Panc1 (cell line): Measurements from ENCODE around the gene POLR1E. TPM values are rescaled to one million over a fixed set of nuclear protein-coding genes. Genes with fewer than 3 reads are reported as not detected.

Experiments
- ATAC-seq: fragments of 200-7000 bp; cut with Tn5 transposase; 2 replicates; pipeline ENCODE4 v1.9.1; 2020; ENCODE audit warnings: mild to moderate bottlenecking, moderate library complexity
- BruUV-seq: library from RNA; stranded (reverse); fragments of 400-500 nt; replicated peaks from 2 replicates; lab custom pipeline; 2021; lab: Mats Ljungman, UMichigan
- CTCF ChIA-PET: fragments of 300-600 bp; sonication (Branson Sonifier 250); formaldehyde crosslinking; loops from one replicate; lab custom pipeline; 2022; ENCODE audit warnings: antibody characterized with exemption; lab: Charles Lee
- POLR2A ChIA-PET: fragments of 300-600 bp; sonication (Branson Sonifier 250); formaldehyde crosslinking; loops from one replicate; lab custom pipeline; 2022; ENCODE audit warnings: antibody characterized with exemption; lab: Charles Lee
- DNase-seq: peaks from one replicate; pipeline ENCODE4 v3.0.0-alpha.2; 2010; ENCODE audit warnings: low read depth, low spot score
- H3K27ac ChIP-seq: 2 replicates; pipeline ENCODE4 v1.5.1; 2011; ENCODE audit warnings: mild to moderate bottlenecking, low read length, inconsistent platforms
- H3K27me3 ChIP-seq: fragments of 200-500 bp; sonication (Bioruptor generic); 2 replicates; pipeline ENCODE4 v1.6.0; 2014; ENCODE audit warnings: low read length, inconsistent platforms; ENCODE audit not compliant: control insufficient read depth, insufficient read depth
- H3K36me3 ChIP-seq: fragments of 200-500 bp; sonication (Bioruptor generic); 2 replicates; pipeline ENCODE4 v1.5.1; 2014; ENCODE audit warnings: inconsistent platforms, mild to moderate bottlenecking, low read length, moderate library complexity; ENCODE audit not compliant: control insufficient read depth, insufficient read depth
- H3K4me1 ChIP-seq: 2 replicates; pipeline ENCODE4 v1.5.1; 2011; ENCODE audit warnings: inconsistent platforms, mild to moderate bottlenecking, low read length, moderate library complexity; ENCODE audit not compliant: control insufficient read depth, insufficient read depth
- H3K4me3 ChIP-seq, 2 experiments: 2 replicates each; pipeline ENCODE4 v1.5.1; 2011 to 2012; ENCODE audit warnings: low read depth in 2 of 2, low read length in 2 of 2, mild to moderate bottlenecking in 2 of 2, inconsistent platforms in 1 of 2, moderate library complexity in 1 of 2
- H3K9me3 ChIP-seq: fragments of 200-500 bp; sonication (Bioruptor generic); 2 replicates; pipeline ENCODE4 v1.5.1; 2014; ENCODE audit warnings: low read depth, mild to moderate bottlenecking, inconsistent platforms, low read length, moderate library complexity; ENCODE audit not compliant: control insufficient read depth, insufficient read depth
- CTCF ChIP-seq: fragments of 450-650 bp; IDR thresholded peaks from 2 replicates; pipeline ENCODE4 v1.5.1; 2017; ENCODE audit warnings: mild to moderate bottlenecking
- POLR2AphosphoS5 ChIP-seq: IDR thresholded peaks from 2 replicates; pipeline ENCODE4 v1.6.1; 2012; ENCODE audit warnings: mild to moderate bottlenecking, low read depth, low read length, moderate library complexity
- SIN3A ChIP-seq: IDR thresholded peaks from 2 replicates; pipeline ENCODE4 v1.6.1; 2012; ENCODE audit warnings: low read depth, mild to moderate bottlenecking, low read length, moderate library complexity, borderline replicate concordance; ENCODE audit not compliant: insufficient read depth
- TCF7L2 ChIP-seq: IDR thresholded peaks from 2 replicates; pipeline ENCODE4 v1.6.1; 2011; ENCODE audit warnings: mild to moderate bottlenecking, low read depth, low read length, inconsistent platforms
- in situ Hi-C: cut with HindIII; loops from 2 replicates; pipeline ENCODE4 v1.10.0; 2016; ENCODE audit warnings: low sequenced_read_pairs, low pct_unique_long_range_greater_than_20kb
- intact Hi-C: fragments of 100-400 bp; cut with micrococcal nuclease; formaldehyde crosslinking; loops from one replicate; pipeline ENCODE4 v1.10.0; 2022; ENCODE audit not compliant: unreplicated experiment
- total RNA-seq: library from RNA; stranded (reverse); gene quantifications from one replicate; pipeline ENCODE4 v1.2.1, GENCODE V29; 2021; ENCODE audit not compliant: unreplicated experiment
- TF ChIP-seq, protein P1 (sequence below), 2 experiments: IDR thresholded peaks; 2 replicates each; pipeline ENCODE4 v1.6.1; 2011 to 2012; ENCODE audit warnings: low read depth in 2 of 2, control low read depth in 1 of 2, low read length in 1 of 2, mild to moderate bottlenecking in 1 of 2, moderate library complexity in 1 of 2; ENCODE audit not compliant: insufficient read depth in 1 of 2

POLR1E gene
- total RNA-seq, 1 experiment from 2014 or later = 93.8 TPM

DNA sequence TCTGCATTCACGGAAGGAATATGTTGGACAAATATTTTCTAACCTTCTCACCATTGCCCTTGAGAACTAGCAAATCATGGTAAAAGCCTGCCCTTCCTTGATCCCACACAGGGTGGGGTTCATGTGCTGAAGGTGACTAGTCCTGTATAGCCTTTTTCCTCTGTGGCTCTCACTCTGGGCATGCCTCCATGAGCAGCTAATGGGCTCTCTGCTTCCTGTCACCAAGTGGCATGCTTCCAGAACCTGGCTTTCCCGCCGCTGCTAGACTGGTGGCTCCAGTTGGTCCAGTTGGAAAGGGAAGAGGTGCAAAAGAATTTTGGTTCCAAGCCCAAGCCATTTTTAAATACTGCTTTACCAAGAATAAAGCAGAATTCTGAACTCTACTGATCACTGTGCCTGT is 54.9 kb downstream of the POLR1E start:
- ChIA-PET POLR2A (no interaction called here), CTCF (no interaction called here)
- no peaks in the 10 kb centered on the region for H3K27me3 ChIP-seq
- H3K27ac ChIP-seq = no peak overlapping the region
- no peaks in the 10 kb centered on the region for H3K4me1 ChIP-seq
- DNase-seq (no peak), ATAC-seq (no peak)
- intact Hi-C loops (no loop called here), in situ Hi-C loops (no loop called here)
- no peaks in the 10 kb centered on the region for H3K9me3 ChIP-seq
- no TSS peak for BruUV-seq
- TF ChIP-seq, protein P1, sequence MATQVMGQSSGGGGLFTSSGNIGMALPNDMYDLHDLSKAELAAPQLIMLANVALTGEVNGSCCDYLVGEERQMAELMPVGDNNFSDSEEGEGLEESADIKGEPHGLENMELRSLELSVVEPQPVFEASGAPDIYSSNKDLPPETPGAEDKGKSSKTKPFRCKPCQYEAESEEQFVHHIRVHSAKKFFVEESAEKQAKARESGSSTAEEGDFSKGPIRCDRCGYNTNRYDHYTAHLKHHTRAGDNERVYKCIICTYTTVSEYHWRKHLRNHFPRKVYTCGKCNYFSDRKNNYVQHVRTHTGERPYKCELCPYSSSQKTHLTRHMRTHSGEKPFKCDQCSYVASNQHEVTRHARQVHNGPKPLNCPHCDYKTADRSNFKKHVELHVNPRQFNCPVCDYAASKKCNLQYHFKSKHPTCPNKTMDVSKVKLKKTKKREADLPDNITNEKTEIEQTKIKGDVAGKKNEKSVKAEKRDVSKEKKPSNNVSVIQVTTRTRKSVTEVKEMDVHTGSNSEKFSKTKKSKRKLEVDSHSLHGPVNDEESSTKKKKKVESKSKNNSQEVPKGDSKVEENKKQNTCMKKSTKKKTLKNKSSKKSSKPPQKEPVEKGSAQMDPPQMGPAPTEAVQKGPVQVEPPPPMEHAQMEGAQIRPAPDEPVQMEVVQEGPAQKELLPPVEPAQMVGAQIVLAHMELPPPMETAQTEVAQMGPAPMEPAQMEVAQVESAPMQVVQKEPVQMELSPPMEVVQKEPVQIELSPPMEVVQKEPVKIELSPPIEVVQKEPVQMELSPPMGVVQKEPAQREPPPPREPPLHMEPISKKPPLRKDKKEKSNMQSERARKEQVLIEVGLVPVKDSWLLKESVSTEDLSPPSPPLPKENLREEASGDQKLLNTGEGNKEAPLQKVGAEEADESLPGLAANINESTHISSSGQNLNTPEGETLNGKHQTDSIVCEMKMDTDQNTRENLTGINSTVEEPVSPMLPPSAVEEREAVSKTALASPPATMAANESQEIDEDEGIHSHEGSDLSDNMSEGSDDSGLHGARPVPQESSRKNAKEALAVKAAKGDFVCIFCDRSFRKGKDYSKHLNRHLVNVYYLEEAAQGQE (IDR thresholded peaks at IDR 0.05; ENCODE audit: insufficient read depth in 1 of 2, low read depth in 2 of 2, low read length in 1 of 2) = no peak
- TF ChIP-seq TCF7L2 = no peak
- TF ChIP-seq SIN3A = no peak
- no peak for TF ChIP-seq POLR2AphosphoS5
- no peak for TF ChIP-seq CTCF
- no peak overlapping the region for H3K4me3 ChIP-seq
- H3K36me3 ChIP-seq = peaks cover 3% of the 10 kb centered on the region; the same call in 1 of the 2 replicates

GRCh38 chr9:37541465-37541864 is 55.7 kb downstream of the POLR1E start:
- peaks cover 3% of the 10 kb centered on the region; the same call in 1 of the 2 replicates for H3K36me3 ChIP-seq
- ChIA-PET POLR2A (no interaction called here), CTCF (no interaction called here)
- in situ Hi-C loops (no loop called here), intact Hi-C loops (no loop called here)
- no peak overlapping the region for H3K4me3 ChIP-seq
- no TSS peak for BruUV-seq
- TF ChIP-seq, protein P1 (IDR thresholded peaks at IDR 0.05; ENCODE audit: insufficient read depth in 1 of 2, low read depth in 2 of 2, low read length in 1 of 2) = no peak
- no peak for TF ChIP-seq TCF7L2
- no peak for TF ChIP-seq POLR2AphosphoS5
- TF ChIP-seq SIN3A = no peak
- no peak for TF ChIP-seq CTCF
- H3K9me3 ChIP-seq = no peaks in the 10 kb centered on the region
- no peak for DNase-seq
- no peak for ATAC-seq
- 0 out of 2 replicates have a peak, but pooled peaks cover 4% of the 10 kb centered on the region for H3K4me1 ChIP-seq
- no peaks in the 10 kb centered on the region for H3K27me3 ChIP-seq
- H3K27ac ChIP-seq = no peak overlapping the region
